ENCODE results near the gene MGAT5.

The MGAT5 gene

GRCh38 chr2:134281815-134282419, 28.0 kb downstream of the MGAT5 start:
- H3K27ac ChIP-seq, result no peak overlapping the region

GRCh38 chr2:134282629-134283400, 28.9 kb downstream of the MGAT5 start:
- no peak for TF ChIP-seq CTCF (IDR thresholded peaks at IDR 0.05)
- Histone ChIP-seq H3K27ac (no peak overlapping the region), H3K9me3 (no peaks in the 10 kb centered on the region), H3K36me3 (no peaks in the 10 kb centered on the region), H3K4me3 (ENCODE audit: low read depth in 1 of 2, low read length in 1 of 2) (no peak overlapping the region), H3K4me1 (ENCODE audit: control insufficient read depth in 1 of 2, insufficient read depth in 1 of 2, low read depth in 1 of 2, low read length in 1 of 2) (peaks cover 12 to 14% of the 10 kb centered on the region in 2 experiments), H3K27me3 (no peaks in the 10 kb centered on the region)

More at GRCh38 chr2:134281815-134282419, 28.0 kb downstream of the MGAT5 start:
- H3K36me3 ChIP-seq, result no peaks in the 10 kb centered on the region
- no peak overlapping the region for H3K4me3 ChIP-seq (ENCODE audit: low read depth in 1 of 2, low read length in 1 of 2)
- H3K27me3 ChIP-seq, result no peaks in the 10 kb centered on the region
- H3K9me3 ChIP-seq, result no peaks in the 10 kb centered on the region
- H3K4me1 ChIP-seq (ENCODE audit: control insufficient read depth in 1 of 2, insufficient read depth in 1 of 2, low read depth in 1 of 2, low read length in 1 of 2), result peaks cover 5% of the 10 kb centered on the region in 2 experiments
- TF ChIP-seq CTCF (IDR thresholded peaks at IDR 0.05), result no peak

GRCh38 chr2:134283661-134284060, 29.8 kb downstream of the MGAT5 start:
- H3K9me3 ChIP-seq, result no peaks in the 10 kb centered on the region
- H3K36me3 ChIP-seq, result no peaks in the 10 kb centered on the region
- no peak for TF ChIP-seq CTCF (IDR thresholded peaks at IDR 0.05)
- peak overlapping the region; percentile 11 for H3K27ac ChIP-seq
- no peaks in the 10 kb centered on the region for H3K27me3 ChIP-seq
- H3K4me1 ChIP-seq (ENCODE audit: control insufficient read depth in 1 of 2, insufficient read depth in 1 of 2, low read depth in 1 of 2, low read length in 1 of 2), result peaks cover 20 to 22% of the 10 kb centered on the region in 2 experiments
- no peak overlapping the region for H3K4me3 ChIP-seq (ENCODE audit: low read depth in 1 of 2, low read length in 1 of 2)

- no peak for TF ChIP-seq CTCF (IDR thresholded peaks at IDR 0.05)
Measured at GRCh38 chr2:134284119-134284670, 30.3 kb downstream of the MGAT5 start.

GRCh38 chr2:134287323-134287722, 33.5 kb downstream of the MGAT5 start:
- Histone ChIP-seq H3K27me3 (no peaks in the 10 kb centered on the region), H3K4me1 (ENCODE audit: control insufficient read depth in 1 of 2, insufficient read depth in 1 of 2, low read depth in 1 of 2, low read length in 1 of 2) (peaks cover 57 to 59% of the 10 kb centered on the region in 2 experiments), H3K27ac (peak overlapping the region; percentile 49), H3K4me3 (ENCODE audit: low read depth in 1 of 2, low read length in 1 of 2) (no peak overlapping the region), H3K36me3 (no peaks in the 10 kb centered on the region), H3K9me3 (no peaks in the 10 kb centered on the region)
- no peak for TF ChIP-seq CTCF (IDR thresholded peaks at IDR 0.05)

More at GRCh38 chr2:134284119-134284670, 30.3 kb downstream of the MGAT5 start:
- no peaks in the 10 kb centered on the region for H3K27me3 ChIP-seq
- H3K4me3 ChIP-seq (ENCODE audit: low read depth in 1 of 2, low read length in 1 of 2), result no peak overlapping the region
- H3K36me3 ChIP-seq, result no peaks in the 10 kb centered on the region
- H3K4me1 ChIP-seq (ENCODE audit: control insufficient read depth in 1 of 2, insufficient read depth in 1 of 2, low read depth in 1 of 2, low read length in 1 of 2), result peaks cover 26 to 28% of the 10 kb centered on the region in 2 experiments
- H3K9me3 ChIP-seq, result no peaks in the 10 kb centered on the region
- H3K27ac ChIP-seq, result peak overlapping the region; percentile 11
